GM23338 (cell line): ENCODE measurements around the gene CFI. TPM values are rescaled to one million over a fixed set of nuclear protein-coding genes. Genes with fewer than 3 reads are reported as not detected.

Experiments used
- ATAC-seq: fragments of 200-7000 bp; cut with Tn5 transposase; 3 replicates; pipeline ENCODE4 v1.9.1; 2020
- DNase-seq: peaks from one replicate; pipeline ENCODE4 v3.0.0-alpha.2; 2015; ENCODE audit warnings: low spot score
- H2AFZ ChIP-seq: fragments of 200-600 bp; sonication (generic); 2 replicates; pipeline ENCODE4 v1.8.0; 2016; ENCODE audit warnings: antibody characterized with exemption, mild to moderate bottlenecking, moderate library complexity
- H3F3A ChIP-seq: fragments of 200-600 bp; sonication (generic); replicated peaks from 2 replicates; pipeline ENCODE4 v1.8.0; 2017; ENCODE audit warnings: antibody characterized with exemption, mixed run types, low read depth
- H3K27ac ChIP-seq: fragments of 200-600 bp; sonication (generic); 2 replicates; pipeline ENCODE4 v1.6.1; 2016; ENCODE audit warnings: low read depth
- H3K27me3 ChIP-seq: fragments of 200-600 bp; sonication (generic); 2 replicates; pipeline ENCODE4 v1.8.0; 2016; ENCODE audit warnings: mild to moderate bottlenecking, mixed run types, moderate library complexity; ENCODE audit not compliant: insufficient read depth
- H3K36me3 ChIP-seq: fragments of 200-600 bp; sonication (generic); 2 replicates; pipeline ENCODE4 v1.8.0; 2016; ENCODE audit warnings: mild to moderate bottlenecking; ENCODE audit not compliant: insufficient read depth
- H3K4me1 ChIP-seq: fragments of 200-600 bp; sonication (generic); 2 replicates; pipeline ENCODE4 v1.8.0; 2016; ENCODE audit warnings: mild to moderate bottlenecking, moderate library complexity; ENCODE audit not compliant: insufficient read depth
- H3K4me2 ChIP-seq: fragments of 200-600 bp; sonication (generic); 2 replicates; pipeline ENCODE4 v1.7.1; 2017; ENCODE audit warnings: mixed run types
- H3K4me3 ChIP-seq: fragments of 200-600 bp; sonication (generic); 2 replicates; pipeline ENCODE4 v1.6.1; 2016; ENCODE audit warnings: mixed run types
- H3K79me2 ChIP-seq: fragments of 200-600 bp; sonication (generic); replicated peaks from 2 replicates; pipeline ENCODE4 v1.8.0; 2017; ENCODE audit warnings: mild to moderate bottlenecking; ENCODE audit not compliant: insufficient read depth
- H3K9me2 ChIP-seq: fragments of 200-600 bp; sonication (generic); 2 replicates; pipeline ENCODE4 v1.8.0; 2017; ENCODE audit not compliant: insufficient read depth
- H4K20me1 ChIP-seq: fragments of 200-600 bp; sonication (generic); replicated peaks from 2 replicates; pipeline ENCODE4 v1.8.0; 2017; ENCODE audit warnings: mild to moderate bottlenecking; ENCODE audit not compliant: insufficient read depth
- H3K27ac Mint-ChIP-seq: 2 replicates; pipeline ENCODE4 v1.8.0; 2020; ENCODE audit warnings: inconsistent platforms, mild to moderate bottlenecking, moderate library complexity, mixed read lengths
- H3K27me3 Mint-ChIP-seq: 3 replicates; pipeline ENCODE4 v1.8.0; 2022; ENCODE audit warnings: low read depth, mild to moderate bottlenecking, moderate library complexity, mixed read lengths, inconsistent platforms; ENCODE audit not compliant: insufficient read depth, poor library complexity
- H3K36me3 Mint-ChIP-seq: 3 replicates; pipeline ENCODE4 v1.8.0; 2021; ENCODE audit warnings: low read depth, mild to moderate bottlenecking, inconsistent platforms, moderate library complexity, mixed read lengths
- H3K4me1 Mint-ChIP-seq: 3 replicates; pipeline ENCODE4 v1.8.0; 2020; ENCODE audit warnings: mild to moderate bottlenecking, inconsistent platforms, mixed read lengths
- H3K4me3 Mint-ChIP-seq: 3 replicates; pipeline ENCODE4 v1.8.0; 2021; ENCODE audit warnings: moderate library complexity, mild to moderate bottlenecking, inconsistent platforms, mixed read lengths
- H3K9me3 Mint-ChIP-seq: 3 replicates; pipeline ENCODE4 v1.8.0; 2020; ENCODE audit warnings: moderate library complexity, mild to moderate bottlenecking, inconsistent platforms, mixed read lengths
- CREB1 ChIP-seq: fragments of 250-450 bp; sonication (Bioruptor Pico); IDR thresholded peaks from 2 replicates; pipeline ENCODE4 v1.5.0; 2020; ENCODE audit warnings: low read depth, mild to moderate bottlenecking, moderate library complexity
- CTCF ChIP-seq, 2 experiments: fragments of 200-600 bp in 1 of 2; sonication (generic) in 1 of 2; conservative IDR thresholded peaks; 2 replicates each; pipeline versions ENCODE4 v1.5.1 to v1.6.1; 2016 to 2017; ENCODE audit warnings: antibody characterized with exemption in 2 of 2, low read depth in 2 of 2, mild to moderate bottlenecking in 2 of 2, moderate library complexity in 1 of 2
- EZH2 ChIP-seq: fragments of 200-600 bp; sonication (generic); IDR thresholded peaks from one replicate; pipeline ENCODE4 v1.8.0; 2017; ENCODE audit warnings: antibody characterized with exemption, mild to moderate bottlenecking, low read depth; ENCODE audit not compliant: unreplicated experiment
- EZH2phosphoT487 ChIP-seq: fragments of 200-600 bp; sonication (generic); IDR thresholded peaks from one replicate; pipeline ENCODE4 v1.8.1; 2018; ENCODE audit warnings: antibody characterized with exemption; ENCODE audit not compliant: unreplicated experiment
- JUNB ChIP-seq: IDR thresholded peaks from one replicate; pipeline ENCODE4 v1.6.1; 2016; ENCODE audit warnings: antibody characterized with exemption; ENCODE audit not compliant: unreplicated experiment
- NANOG ChIP-seq: IDR thresholded peaks from 2 replicates; pipeline ENCODE4 v1.6.1; 2016; ENCODE audit warnings: antibody characterized with exemption, borderline replicate concordance
- POLR2AphosphoS5 ChIP-seq: IDR thresholded peaks from 2 replicates; pipeline ENCODE4 v1.6.1; 2016; ENCODE audit warnings: antibody characterized with exemption, low read depth
- STAT1 ChIP-seq: IDR thresholded peaks from one replicate; pipeline ENCODE4 v1.6.1; 2016; ENCODE audit warnings: antibody characterized with exemption; ENCODE audit not compliant: unreplicated experiment
- ZNF114 ChIP-seq: fragments of 250-450 bp; sonication (Bioruptor Pico); IDR thresholded peaks from 2 replicates; pipeline ENCODE4 v1.5.0; 2020; ENCODE audit warnings: mild to moderate bottlenecking, moderate library complexity
- ZNF331 ChIP-seq: fragments of 250-450 bp; sonication (Bioruptor Pico); IDR thresholded peaks from 2 replicates; pipeline ENCODE4 v1.5.0; 2020; ENCODE audit warnings: low read depth, mild to moderate bottlenecking, moderate library complexity
- polyA plus RNA-seq: library from polyadenylated mRNA; unstranded; fragments of >200 nt; fragmentation: Nextera tagmentation; extraction: Ambion mirVana; gene quantifications from 2 replicates; pipeline ENCODE4 v1.2.1, GENCODE V29; 2016
- total RNA-seq: library from RNA; depleted of rRNA; stranded (reverse); fragments of >200 nt; shearing (Covaris generic); gene quantifications from 2 replicates; pipeline ENCODE4 v1.2.3, GENCODE V29; 2014
- TF ChIP-seq, protein P1 (sequence below): IDR thresholded peaks from one replicate; pipeline ENCODE4 v1.6.1; 2018; ENCODE audit warnings: antibody characterized with exemption; ENCODE audit not compliant: unreplicated experiment
- TF ChIP-seq, protein P2 (sequence below): fragments of 250-450 bp; sonication (Bioruptor Pico); IDR thresholded peaks from 2 replicates; pipeline ENCODE4 v1.5.0; 2020; ENCODE audit warnings: mild to moderate bottlenecking, moderate library complexity
- TF ChIP-seq, protein P3 (sequence below): IDR thresholded peaks from 2 replicates; pipeline ENCODE4 v1.6.1; 2016; ENCODE audit warnings: antibody characterized with exemption

The CFI gene
- total and polyA plus RNA-seq, 2 experiments from 2014 or later: not detected

DNA sequence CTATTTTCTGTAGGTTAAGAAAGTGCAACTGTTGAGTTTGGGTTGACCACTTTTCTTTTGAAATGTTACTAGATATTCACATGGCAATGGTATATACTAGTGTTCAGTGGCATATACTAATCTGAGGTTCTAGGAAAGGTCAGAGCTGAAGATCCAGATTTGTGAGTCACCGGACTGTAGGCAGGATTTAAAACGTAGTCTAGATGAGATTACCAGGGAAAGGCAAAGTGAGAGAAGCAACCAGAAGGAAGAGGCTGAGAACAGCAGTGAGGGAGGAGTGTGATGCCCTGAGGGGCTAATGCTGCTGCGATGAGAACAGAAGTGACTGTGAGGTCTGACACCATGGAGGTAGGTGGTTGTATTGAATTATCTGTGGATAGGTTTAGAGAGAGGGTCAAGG, 62.3 kb downstream of the CFI start:
- Histone ChIP-seq H3F3A (no peaks in the 10 kb centered on the region), H3K4me2 (no peak overlapping the region), H3K4me1 (0 out of 2 replicates have a peak, but pooled peaks cover 4% of the 10 kb centered on the region), H3K9me2 (no peaks in the 10 kb centered on the region), H3K4me3 (no peak overlapping the region), H3K27ac (no peak overlapping the region), H3K79me2 (no peaks in the 10 kb centered on the region), H3K27me3 (no peaks in the 10 kb centered on the region), H3K36me3 (no peaks in the 10 kb centered on the region), H4K20me1 (no peaks in the 10 kb centered on the region), H2AFZ (no peak overlapping the region)
- Mint-ChIP-seq H3K36me3 (no peaks in the 10 kb centered on the region), H3K4me3 (no peak overlapping the region), H3K9me3 (no peaks in the 10 kb centered on the region; the same call in 2 of the 3 replicates), H3K27ac (no peak overlapping the region), H3K27me3 (peaks cover 6% of the 10 kb centered on the region), H3K4me1 (peaks cover 8% of the 10 kb centered on the region; the same call in 2 of the 3 replicates)
- no peak for TF ChIP-seq CREB1
- TF ChIP-seq CTCF (conservative IDR thresholded peaks at IDR 0.05; ENCODE audit: low read depth in 2 of 2): no peak
- TF ChIP-seq ZNF114 (CRISPR knock-in tag): no peak
- no peak for TF ChIP-seq EZH2phosphoT487
- TF ChIP-seq JUNB: no peak
- TF ChIP-seq, protein P1, sequence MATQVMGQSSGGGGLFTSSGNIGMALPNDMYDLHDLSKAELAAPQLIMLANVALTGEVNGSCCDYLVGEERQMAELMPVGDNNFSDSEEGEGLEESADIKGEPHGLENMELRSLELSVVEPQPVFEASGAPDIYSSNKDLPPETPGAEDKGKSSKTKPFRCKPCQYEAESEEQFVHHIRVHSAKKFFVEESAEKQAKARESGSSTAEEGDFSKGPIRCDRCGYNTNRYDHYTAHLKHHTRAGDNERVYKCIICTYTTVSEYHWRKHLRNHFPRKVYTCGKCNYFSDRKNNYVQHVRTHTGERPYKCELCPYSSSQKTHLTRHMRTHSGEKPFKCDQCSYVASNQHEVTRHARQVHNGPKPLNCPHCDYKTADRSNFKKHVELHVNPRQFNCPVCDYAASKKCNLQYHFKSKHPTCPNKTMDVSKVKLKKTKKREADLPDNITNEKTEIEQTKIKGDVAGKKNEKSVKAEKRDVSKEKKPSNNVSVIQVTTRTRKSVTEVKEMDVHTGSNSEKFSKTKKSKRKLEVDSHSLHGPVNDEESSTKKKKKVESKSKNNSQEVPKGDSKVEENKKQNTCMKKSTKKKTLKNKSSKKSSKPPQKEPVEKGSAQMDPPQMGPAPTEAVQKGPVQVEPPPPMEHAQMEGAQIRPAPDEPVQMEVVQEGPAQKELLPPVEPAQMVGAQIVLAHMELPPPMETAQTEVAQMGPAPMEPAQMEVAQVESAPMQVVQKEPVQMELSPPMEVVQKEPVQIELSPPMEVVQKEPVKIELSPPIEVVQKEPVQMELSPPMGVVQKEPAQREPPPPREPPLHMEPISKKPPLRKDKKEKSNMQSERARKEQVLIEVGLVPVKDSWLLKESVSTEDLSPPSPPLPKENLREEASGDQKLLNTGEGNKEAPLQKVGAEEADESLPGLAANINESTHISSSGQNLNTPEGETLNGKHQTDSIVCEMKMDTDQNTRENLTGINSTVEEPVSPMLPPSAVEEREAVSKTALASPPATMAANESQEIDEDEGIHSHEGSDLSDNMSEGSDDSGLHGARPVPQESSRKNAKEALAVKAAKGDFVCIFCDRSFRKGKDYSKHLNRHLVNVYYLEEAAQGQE: no peak
- TF ChIP-seq EZH2: no peak
- TF ChIP-seq, protein P2, sequence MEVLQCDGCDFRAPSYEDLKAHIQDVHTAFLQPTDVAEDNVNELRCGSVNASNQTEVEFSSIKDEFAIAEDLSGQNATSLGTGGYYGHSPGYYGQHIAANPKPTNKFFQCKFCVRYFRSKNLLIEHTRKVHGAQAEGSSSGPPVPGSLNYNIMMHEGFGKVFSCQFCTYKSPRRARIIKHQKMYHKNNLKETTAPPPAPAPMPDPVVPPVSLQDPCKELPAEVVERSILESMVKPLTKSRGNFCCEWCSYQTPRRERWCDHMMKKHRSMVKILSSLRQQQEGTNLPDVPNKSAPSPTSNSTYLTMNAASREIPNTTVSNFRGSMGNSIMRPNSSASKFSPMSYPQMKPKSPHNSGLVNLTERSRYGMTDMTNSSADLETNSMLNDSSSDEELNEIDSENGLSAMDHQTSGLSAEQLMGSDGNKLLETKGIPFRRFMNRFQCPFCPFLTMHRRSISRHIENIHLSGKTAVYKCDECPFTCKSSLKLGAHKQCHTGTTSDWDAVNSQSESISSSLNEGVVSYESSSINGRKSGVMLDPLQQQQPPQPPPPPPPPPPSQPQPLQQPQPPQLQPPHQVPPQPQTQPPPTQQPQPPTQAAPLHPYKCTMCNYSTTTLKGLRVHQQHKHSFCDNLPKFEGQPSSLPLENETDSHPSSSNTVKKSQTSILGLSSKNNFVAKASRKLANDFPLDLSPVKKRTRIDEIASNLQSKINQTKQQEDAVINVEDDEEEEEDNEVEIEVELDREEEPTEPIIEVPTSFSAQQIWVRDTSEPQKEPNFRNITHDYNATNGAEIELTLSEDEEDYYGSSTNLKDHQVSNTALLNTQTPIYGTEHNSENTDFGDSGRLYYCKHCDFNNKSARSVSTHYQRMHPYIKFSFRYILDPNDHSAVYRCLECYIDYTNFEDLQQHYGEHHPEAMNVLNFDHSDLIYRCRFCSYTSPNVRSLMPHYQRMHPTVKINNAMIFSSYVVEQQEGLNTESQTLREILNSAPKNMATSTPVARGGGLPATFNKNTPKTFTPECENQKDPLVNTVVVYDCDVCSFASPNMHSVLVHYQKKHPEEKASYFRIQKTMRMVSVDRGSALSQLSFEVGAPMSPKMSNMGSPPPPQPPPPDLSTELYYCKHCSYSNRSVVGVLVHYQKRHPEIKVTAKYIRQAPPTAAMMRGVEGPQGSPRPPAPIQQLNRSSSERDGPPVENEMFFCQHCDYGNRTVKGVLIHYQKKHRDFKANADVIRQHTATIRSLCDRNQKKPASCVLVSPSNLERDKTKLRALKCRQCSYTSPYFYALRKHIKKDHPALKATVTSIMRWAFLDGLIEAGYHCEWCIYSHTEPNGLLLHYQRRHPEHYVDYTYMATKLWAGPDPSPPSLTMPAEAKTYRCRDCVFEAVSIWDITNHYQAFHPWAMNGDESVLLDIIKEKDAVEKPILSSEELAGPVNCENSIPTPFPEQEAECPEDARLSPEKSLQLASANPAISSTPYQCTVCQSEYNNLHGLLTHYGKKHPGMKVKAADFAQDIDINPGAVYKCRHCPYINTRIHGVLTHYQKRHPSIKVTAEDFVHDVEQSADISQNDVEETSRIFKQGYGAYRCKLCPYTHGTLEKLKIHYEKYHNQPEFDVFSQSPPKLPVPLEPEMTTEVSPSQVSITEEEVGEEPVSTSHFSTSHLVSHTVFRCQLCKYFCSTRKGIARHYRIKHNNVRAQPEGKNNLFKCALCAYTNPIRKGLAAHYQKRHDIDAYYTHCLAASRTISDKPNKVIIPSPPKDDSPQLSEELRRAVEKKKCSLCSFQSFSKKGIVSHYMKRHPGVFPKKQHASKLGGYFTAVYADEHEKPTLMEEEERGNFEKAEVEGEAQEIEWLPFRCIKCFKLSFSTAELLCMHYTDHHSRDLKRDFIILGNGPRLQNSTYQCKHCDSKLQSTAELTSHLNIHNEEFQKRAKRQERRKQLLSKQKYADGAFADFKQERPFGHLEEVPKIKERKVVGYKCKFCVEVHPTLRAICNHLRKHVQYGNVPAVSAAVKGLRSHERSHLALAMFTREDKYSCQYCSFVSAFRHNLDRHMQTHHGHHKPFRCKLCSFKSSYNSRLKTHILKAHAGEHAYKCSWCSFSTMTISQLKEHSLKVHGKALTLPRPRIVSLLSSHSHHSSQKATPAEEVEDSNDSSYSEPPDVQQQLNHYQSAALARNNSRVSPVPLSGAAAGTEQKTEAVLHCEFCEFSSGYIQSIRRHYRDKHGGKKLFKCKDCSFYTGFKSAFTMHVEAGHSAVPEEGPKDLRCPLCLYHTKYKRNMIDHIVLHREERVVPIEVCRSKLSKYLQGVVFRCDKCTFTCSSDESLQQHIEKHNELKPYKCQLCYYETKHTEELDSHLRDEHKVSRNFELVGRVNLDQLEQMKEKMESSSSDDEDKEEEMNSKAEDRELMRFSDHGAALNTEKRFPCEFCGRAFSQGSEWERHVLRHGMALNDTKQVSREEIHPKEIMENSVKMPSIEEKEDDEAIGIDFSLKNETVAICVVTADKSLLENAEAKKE: no peak
- TF ChIP-seq ZNF331: no peak
- TF ChIP-seq NANOG: no peak
- TF ChIP-seq POLR2AphosphoS5: no peak
- TF ChIP-seq STAT1: no peak
- TF ChIP-seq, protein P3, sequence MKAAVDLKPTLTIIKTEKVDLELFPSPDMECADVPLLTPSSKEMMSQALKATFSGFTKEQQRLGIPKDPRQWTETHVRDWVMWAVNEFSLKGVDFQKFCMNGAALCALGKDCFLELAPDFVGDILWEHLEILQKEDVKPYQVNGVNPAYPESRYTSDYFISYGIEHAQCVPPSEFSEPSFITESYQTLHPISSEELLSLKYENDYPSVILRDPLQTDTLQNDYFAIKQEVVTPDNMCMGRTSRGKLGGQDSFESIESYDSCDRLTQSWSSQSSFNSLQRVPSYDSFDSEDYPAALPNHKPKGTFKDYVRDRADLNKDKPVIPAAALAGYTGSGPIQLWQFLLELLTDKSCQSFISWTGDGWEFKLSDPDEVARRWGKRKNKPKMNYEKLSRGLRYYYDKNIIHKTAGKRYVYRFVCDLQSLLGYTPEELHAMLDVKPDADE: no peak
- DNase-seq (no peak), ATAC-seq (no peak)
